Measurements from ENCODE around the gene SPRYD3.

GRCh38 chr12:53094394-53094787 is 15.2 kb upstream of the SPRYD3 start:
- TF ChIP-seq, protein P1, sequence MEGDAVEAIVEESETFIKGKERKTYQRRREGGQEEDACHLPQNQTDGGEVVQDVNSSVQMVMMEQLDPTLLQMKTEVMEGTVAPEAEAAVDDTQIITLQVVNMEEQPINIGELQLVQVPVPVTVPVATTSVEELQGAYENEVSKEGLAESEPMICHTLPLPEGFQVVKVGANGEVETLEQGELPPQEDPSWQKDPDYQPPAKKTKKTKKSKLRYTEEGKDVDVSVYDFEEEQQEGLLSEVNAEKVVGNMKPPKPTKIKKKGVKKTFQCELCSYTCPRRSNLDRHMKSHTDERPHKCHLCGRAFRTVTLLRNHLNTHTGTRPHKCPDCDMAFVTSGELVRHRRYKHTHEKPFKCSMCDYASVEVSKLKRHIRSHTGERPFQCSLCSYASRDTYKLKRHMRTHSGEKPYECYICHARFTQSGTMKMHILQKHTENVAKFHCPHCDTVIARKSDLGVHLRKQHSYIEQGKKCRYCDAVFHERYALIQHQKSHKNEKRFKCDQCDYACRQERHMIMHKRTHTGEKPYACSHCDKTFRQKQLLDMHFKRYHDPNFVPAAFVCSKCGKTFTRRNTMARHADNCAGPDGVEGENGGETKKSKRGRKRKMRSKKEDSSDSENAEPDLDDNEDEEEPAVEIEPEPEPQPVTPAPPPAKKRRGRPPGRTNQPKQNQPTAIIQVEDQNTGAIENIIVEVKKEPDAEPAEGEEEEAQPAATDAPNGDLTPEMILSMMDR (IDR thresholded peaks at IDR 0.05; ENCODE audit: low read depth, low read length, poor library complexity, severe bottlenecking): no peak
- TF ChIP-seq EZH2phosphoT487 (IDR thresholded peaks at IDR 0.05; ENCODE audit: borderline replicate concordance, low read length): no peak
